Tibial nerve (tissue), 4 donors: ENCODE results near the gene RASAL2. TPM values are rescaled to one million over a fixed set of nuclear protein-coding genes. Genes with fewer than 3 reads are reported as not detected.

Source experiments
- DNase-seq, 2 donors: peaks; one replicate each; pipeline ENCODE4 v3.0.0-alpha.2; 2019; ENCODE audit warnings: low spot score in 2 of 2
- H3K27ac ChIP-seq, 4 donors: fragments of 200-600 bp; sonication (generic) in 3 of 4; one replicate each; pipeline ENCODE4 v1.5.1; 2017 to 2019; ENCODE audit warnings: mild to moderate bottlenecking in 1 of 4
- H3K27me3 ChIP-seq, 2 donors: fragments of 200-600 bp; sonication (generic) in 1 of 2; one replicate each; pipeline versions ENCODE4 v1.5.1 to v1.6.0; 2017 to 2019
- H3K36me3 ChIP-seq, 3 donors: fragments of 200-600 bp; sonication (generic); one replicate each; pipeline ENCODE4 v1.5.1; 2018 to 2019
- H3K4me1 ChIP-seq, 4 donors: fragments of 200-600 bp; sonication (generic) in 3 of 4; one replicate each; pipeline ENCODE4 v1.5.1; 2017 to 2019
- H3K4me3 ChIP-seq, 4 donors: fragments of 200-600 bp; sonication (generic) in 3 of 4; one replicate each; pipeline ENCODE4 v1.5.1; 2017 to 2019; ENCODE audit warnings: mild to moderate bottlenecking in 1 of 4, moderate library complexity in 1 of 4
- H3K9me3 ChIP-seq, 4 donors: fragments of 200-600 bp; sonication (generic) in 3 of 4; one replicate each; pipeline ENCODE4 v1.5.1; 2017 to 2019
- EP300 ChIP-seq, 2 donors: sonication (generic); formaldehyde crosslinking; IDR thresholded peaks; one replicate each; pipeline ENCODE4 v1.6.1; 2017; ENCODE audit warnings: antibody characterized with exemption in 2 of 2, mild to moderate bottlenecking in 1 of 2
- POLR2A ChIP-seq, 2 donors: fragments of 450-650 bp; IDR thresholded peaks; one replicate each; pipeline ENCODE4 v1.6.1; 2017; ENCODE audit warnings: antibody characterized with exemption in 2 of 2, mild to moderate bottlenecking in 2 of 2, moderate library complexity in 2 of 2
- WGBS, 2 donors: methylation state at CpG; one replicate each; pipeline ENCODE4 v1.1.5; 2018; 5-methylcytosine and 5-hydroxymethylcytosine counted together
- total RNA-seq, 4 donors: library from RNA; depleted of rRNA; stranded (reverse); fragments of >200 nt; gene quantifications; one replicate each; pipeline ENCODE4 v1.1.0, GENCODE V29; 2016
- TF ChIP-seq, protein P1 (sequence below), 5 experiments: fragments of 200-600 bp in 3 of 5; fragments of 450-650 bp in 2 of 5; sonication (generic) in 3 of 5; IDR thresholded peaks; one replicate each; pipeline ENCODE4 v1.5.1; 2016 to 2019; ENCODE audit warnings: antibody characterized with exemption in 5 of 5, mild to moderate bottlenecking in 3 of 5, moderate library complexity in 2 of 5

RASAL2 gene
- total RNA-seq, 4 donors from 2014 or later, result 40.5 to 44.8 (median 43.0) TPM

DNA sequence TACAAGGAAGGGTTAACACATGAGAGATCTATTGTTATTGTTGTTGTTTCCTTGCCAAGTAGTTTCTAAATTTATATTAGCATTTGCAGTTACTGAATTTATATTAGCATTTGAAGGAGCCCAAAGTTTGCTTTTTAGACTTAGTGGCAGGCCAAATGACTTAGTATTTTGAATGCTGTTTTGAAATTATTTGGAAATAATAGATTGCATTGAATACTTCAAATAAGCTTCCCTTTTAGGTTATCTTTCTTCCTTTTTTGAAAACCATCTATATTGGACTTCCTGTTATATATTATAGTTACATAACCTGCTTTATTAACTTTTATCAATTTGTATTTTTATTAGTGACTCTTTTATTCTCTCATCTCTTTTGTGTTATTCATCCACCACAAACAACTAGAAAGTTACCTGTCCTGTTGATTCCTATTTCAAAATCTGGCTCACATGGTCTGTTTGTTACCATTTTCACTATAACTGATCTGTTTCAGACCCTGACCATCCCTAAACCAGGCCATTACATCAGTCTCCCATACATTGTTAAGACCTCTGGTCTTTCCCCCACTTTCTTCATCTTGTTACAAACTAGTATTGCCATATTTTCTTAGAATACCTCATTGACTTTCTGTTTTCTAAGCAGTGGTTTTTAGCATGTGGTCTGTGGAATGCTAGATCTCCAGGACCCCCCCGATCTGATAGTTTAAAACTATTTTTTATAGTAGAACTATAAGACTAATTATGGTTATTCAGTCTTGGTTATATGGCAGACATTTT, 185.2 kb downstream of the RASAL2 start:
- no peak overlapping the region for H3K4me3 ChIP-seq
- no peaks in the 10 kb centered on the region for H3K9me3 ChIP-seq
- no peak for DNase-seq
- no peaks in the 10 kb centered on the region for H3K27me3 ChIP-seq
- H3K27ac ChIP-seq, result no peak overlapping the region
- TF ChIP-seq, protein P1, sequence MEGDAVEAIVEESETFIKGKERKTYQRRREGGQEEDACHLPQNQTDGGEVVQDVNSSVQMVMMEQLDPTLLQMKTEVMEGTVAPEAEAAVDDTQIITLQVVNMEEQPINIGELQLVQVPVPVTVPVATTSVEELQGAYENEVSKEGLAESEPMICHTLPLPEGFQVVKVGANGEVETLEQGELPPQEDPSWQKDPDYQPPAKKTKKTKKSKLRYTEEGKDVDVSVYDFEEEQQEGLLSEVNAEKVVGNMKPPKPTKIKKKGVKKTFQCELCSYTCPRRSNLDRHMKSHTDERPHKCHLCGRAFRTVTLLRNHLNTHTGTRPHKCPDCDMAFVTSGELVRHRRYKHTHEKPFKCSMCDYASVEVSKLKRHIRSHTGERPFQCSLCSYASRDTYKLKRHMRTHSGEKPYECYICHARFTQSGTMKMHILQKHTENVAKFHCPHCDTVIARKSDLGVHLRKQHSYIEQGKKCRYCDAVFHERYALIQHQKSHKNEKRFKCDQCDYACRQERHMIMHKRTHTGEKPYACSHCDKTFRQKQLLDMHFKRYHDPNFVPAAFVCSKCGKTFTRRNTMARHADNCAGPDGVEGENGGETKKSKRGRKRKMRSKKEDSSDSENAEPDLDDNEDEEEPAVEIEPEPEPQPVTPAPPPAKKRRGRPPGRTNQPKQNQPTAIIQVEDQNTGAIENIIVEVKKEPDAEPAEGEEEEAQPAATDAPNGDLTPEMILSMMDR (IDR thresholded peaks at IDR 0.05), result no peak
- no peak for TF ChIP-seq POLR2A (IDR thresholded peaks at IDR 0.05)
- TF ChIP-seq EP300 (IDR thresholded peaks at IDR 0.05), result no peak
- 56 to 75% methylated on average over 1 of the region's 1 CpG for WGBS, 2 donors
- H3K4me1 ChIP-seq, result peaks cover 0 to 57% (median 0%) of the 10 kb centered on the region in 4 donors
- peaks cover 0 to 6% (median 0%) of the 10 kb centered on the region in 3 donors for H3K36me3 ChIP-seq

DNA sequence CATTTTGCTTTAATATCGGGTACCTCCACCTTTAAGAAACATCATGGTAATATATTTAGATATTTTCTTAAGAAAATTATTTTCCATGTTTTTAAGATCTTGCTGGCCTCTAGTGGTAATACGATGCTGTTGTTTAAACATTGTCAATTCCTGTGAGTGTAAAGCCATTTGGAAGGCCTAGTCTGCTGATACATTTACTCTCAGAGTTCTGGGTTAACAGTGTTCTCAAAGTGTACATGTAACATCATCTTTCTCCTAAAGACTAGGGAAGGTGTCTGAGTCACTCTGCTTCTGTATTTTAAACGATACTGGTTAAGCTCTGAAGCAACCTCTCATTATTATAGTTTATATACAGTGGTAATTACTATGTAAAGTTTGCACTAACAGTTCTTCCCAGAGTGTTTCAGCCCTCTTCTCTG, 189.1 kb downstream of the RASAL2 start:
- 16 to 28% methylated on average over 3 of the region's 3 CpGs for WGBS, 2 donors
- TF ChIP-seq, protein P1 (IDR thresholded peaks at IDR 0.05), result peak in 4 of 5 experiments; percentile 4 to 28 (median 20)
- TF ChIP-seq EP300 (IDR thresholded peaks at IDR 0.05), result no peak

DNA sequence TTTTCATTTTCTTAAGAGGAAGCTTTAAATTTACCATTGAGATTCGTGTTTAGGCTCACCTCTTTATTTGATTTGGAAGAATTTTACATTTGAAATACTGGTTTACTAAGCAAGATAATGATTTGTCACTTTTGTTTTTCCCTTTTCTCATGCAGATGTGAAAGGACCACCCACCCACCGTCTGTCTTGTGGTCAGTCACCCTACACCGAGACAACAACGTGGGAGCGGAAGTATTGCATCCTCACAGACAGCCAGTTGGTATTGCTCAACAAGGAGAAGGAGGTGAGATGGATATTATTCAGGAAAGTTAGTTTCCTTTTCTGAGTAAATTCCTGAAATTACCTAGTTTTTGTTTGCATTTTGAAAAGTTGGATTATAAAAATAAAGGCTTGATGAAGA, 189.5 kb downstream of the RASAL2 start:
- no peak overlapping the region for H3K27ac ChIP-seq
- WGBS, 2 donors, result 61 to 73% methylated on average over 5 of the region's 5 CpGs
- H3K36me3 ChIP-seq, result peaks cover 0 to 6% (median 0%) of the 10 kb centered on the region in 3 donors

More for the DNA sequence above, 189.1 kb downstream of the RASAL2 start:
- Histone ChIP-seq H3K27ac (no peak overlapping the region), H3K36me3 (peaks cover 0 to 6% (median 0%) of the 10 kb centered on the region in 3 donors), H3K27me3 (no peaks in the 10 kb centered on the region), H3K4me1 (peaks cover 0 to 53% (median 0%) of the 10 kb centered on the region in 4 donors), H3K4me3 (no peak overlapping the region), H3K9me3 (no peaks in the 10 kb centered on the region)
- no peak for DNase-seq

GRCh38 chr1:178284058-178284457, 190.2 kb downstream of the RASAL2 start:
- TF ChIP-seq EP300 (IDR thresholded peaks at IDR 0.05), result no peak
- TF ChIP-seq, protein P1 (IDR thresholded peaks at IDR 0.05), result no peak
- TF ChIP-seq POLR2A (IDR thresholded peaks at IDR 0.05), result no peak
- peaks cover 0 to 42% (median 0%) of the 10 kb centered on the region in 4 donors for H3K4me1 ChIP-seq
- H3K9me3 ChIP-seq, result no peaks in the 10 kb centered on the region
- peaks cover 0 to 6% (median 0%) of the 10 kb centered on the region in 3 donors for H3K36me3 ChIP-seq
- WGBS, 2 donors, result 47 to 55% methylated on average over 3 of the region's 3 CpGs
- no peak overlapping the region for H3K27ac ChIP-seq
- no peak for DNase-seq
- H3K4me3 ChIP-seq, result no peak overlapping the region
- H3K27me3 ChIP-seq, result no peaks in the 10 kb centered on the region

More for the DNA sequence above, 189.5 kb downstream of the RASAL2 start:
- Histone ChIP-seq H3K9me3 (no peaks in the 10 kb centered on the region), H3K27me3 (no peaks in the 10 kb centered on the region), H3K4me1 (peaks cover 0 to 48% (median 0%) of the 10 kb centered on the region in 4 donors), H3K4me3 (no peak overlapping the region)
- TF ChIP-seq EP300 (IDR thresholded peaks at IDR 0.05), result no peak
- TF ChIP-seq, protein P1 (IDR thresholded peaks at IDR 0.05), result no peak
- no peak for TF ChIP-seq POLR2A (IDR thresholded peaks at IDR 0.05)
- no peak for DNase-seq

DNA sequence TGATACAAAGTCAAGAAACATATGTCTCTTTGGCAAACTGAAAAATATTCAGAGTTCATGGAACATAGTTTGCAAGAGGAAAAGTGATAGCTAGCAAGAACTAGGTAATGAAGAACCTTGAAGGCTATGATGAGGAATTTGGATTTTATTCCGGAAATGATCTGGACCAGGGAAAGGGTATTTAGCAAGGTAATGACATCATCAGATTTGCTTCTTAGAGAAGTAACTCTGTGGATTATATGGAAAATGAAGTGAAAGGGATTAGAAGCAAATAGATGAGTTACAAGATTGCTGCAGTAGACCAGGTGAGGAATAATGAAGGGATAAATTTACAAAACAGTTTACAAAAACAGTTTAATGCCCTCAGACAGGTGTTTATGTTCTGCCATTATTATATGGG, 197.3 kb downstream of the RASAL2 start:
- H3K9me3 ChIP-seq, result no peaks in the 10 kb centered on the region
- no peaks in the 10 kb centered on the region for H3K36me3 ChIP-seq
- no peak overlapping the region for H3K27ac ChIP-seq
- no peak for DNase-seq
- no peaks in the 10 kb centered on the region for H3K4me1 ChIP-seq
- no peak overlapping the region for H3K4me3 ChIP-seq
- TF ChIP-seq POLR2A (IDR thresholded peaks at IDR 0.05) (no peak), EP300 (IDR thresholded peaks at IDR 0.05) (no peak)
- TF ChIP-seq, protein P1 (IDR thresholded peaks at IDR 0.05), result no peak
- WGBS, 2 donors, result 88 to 95% methylated on average over 1 of the region's 1 CpG
- H3K27me3 ChIP-seq, result no peaks in the 10 kb centered on the region
